GM12873 (cell line): ENCODE data around the gene BRD7.
A peak's percentile ranks its signal among the peaks of the same experiment; 100 is the strongest.

Experiments
- TF ChIP-seq, protein P1 (sequence below): IDR thresholded peaks from 2 replicates; pipeline ENCODE4 v1.5.1; 2012; ENCODE audit warnings: low read depth, mild to moderate bottlenecking, moderate library complexity, low read length, control low read depth; ENCODE audit not compliant: insufficient read depth; ENCODE audit errors: missing control alignments

Gene BRD7

DNA sequence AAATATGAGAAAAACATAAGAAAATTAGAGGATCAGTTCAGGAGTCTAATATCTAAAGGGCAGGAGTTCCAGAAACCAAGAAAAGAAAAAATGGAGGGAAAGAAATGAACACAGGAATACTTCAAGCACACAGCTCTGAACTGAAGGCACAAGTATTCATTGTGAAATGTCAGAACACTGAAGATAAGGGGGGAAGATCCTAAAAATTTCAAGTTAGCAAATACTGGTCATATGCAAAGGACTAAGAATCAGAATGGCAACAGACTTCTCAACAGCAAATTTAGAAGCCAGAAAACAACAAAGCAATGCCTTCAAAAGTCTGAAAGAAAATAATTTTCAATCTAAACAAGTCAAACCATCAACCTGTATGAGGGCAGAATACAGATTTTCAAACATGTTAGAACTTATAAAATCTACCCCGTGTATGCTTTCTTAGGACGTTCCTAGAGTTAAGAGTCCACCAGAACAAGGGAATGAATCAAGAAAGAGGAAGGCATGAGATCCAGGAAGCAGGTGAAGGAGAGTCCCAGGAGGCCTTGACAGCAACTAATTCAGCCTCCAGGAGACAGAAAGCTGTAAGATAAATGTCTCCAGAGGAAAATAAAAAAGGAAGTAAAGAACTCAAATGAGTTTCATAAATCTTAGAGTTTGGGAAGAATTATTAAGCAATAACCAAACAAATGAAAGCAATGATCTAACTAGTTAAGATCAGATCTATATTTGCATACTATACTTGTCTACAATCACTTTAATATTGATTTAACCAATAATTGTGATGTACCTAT, 2.8 kb downstream of the BRD7 start:
- TF ChIP-seq, protein P1, sequence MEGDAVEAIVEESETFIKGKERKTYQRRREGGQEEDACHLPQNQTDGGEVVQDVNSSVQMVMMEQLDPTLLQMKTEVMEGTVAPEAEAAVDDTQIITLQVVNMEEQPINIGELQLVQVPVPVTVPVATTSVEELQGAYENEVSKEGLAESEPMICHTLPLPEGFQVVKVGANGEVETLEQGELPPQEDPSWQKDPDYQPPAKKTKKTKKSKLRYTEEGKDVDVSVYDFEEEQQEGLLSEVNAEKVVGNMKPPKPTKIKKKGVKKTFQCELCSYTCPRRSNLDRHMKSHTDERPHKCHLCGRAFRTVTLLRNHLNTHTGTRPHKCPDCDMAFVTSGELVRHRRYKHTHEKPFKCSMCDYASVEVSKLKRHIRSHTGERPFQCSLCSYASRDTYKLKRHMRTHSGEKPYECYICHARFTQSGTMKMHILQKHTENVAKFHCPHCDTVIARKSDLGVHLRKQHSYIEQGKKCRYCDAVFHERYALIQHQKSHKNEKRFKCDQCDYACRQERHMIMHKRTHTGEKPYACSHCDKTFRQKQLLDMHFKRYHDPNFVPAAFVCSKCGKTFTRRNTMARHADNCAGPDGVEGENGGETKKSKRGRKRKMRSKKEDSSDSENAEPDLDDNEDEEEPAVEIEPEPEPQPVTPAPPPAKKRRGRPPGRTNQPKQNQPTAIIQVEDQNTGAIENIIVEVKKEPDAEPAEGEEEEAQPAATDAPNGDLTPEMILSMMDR: no peak

DNA sequence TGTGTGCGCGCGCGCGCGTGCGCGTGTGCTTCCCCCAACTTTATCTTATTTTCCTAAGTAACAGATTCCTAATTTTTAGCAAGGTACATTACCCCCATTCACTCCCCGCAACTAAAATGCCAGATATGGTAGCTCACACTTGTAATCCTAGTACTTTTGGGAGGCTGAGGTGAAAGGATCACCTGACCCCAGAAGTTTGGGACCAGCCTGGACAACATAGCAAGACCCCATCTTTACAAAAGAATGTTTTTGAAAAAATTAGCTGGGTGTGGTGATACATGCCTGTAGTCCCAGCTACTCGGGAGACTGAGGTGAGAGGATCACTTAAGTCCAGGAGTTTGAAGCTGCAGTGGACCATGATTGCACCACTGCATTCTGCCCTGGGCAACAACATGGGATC, 5.1 kb downstream of the BRD7 start:
- TF ChIP-seq, protein P1: no peak

DNA sequence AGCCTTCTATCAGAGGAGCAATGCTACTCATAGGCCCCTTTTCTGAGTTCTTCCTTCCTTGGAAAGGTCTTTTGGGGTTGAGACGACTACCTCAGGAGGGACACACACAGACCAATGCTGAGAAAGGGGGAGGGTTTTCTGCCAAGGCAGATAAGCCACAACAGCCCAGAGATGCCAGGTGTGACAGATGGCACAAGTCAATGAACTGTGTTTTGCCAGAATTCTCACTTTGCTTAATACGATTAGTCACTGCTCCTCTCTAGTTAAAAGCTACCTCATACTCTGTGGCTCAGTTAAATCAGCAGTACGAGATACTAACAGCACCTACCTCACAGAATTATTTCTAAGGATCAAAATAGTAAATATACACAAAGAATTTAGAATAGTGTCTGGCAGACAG, 8.0 kb downstream of the BRD7 start:
- TF ChIP-seq, protein P1: no peak

DNA sequence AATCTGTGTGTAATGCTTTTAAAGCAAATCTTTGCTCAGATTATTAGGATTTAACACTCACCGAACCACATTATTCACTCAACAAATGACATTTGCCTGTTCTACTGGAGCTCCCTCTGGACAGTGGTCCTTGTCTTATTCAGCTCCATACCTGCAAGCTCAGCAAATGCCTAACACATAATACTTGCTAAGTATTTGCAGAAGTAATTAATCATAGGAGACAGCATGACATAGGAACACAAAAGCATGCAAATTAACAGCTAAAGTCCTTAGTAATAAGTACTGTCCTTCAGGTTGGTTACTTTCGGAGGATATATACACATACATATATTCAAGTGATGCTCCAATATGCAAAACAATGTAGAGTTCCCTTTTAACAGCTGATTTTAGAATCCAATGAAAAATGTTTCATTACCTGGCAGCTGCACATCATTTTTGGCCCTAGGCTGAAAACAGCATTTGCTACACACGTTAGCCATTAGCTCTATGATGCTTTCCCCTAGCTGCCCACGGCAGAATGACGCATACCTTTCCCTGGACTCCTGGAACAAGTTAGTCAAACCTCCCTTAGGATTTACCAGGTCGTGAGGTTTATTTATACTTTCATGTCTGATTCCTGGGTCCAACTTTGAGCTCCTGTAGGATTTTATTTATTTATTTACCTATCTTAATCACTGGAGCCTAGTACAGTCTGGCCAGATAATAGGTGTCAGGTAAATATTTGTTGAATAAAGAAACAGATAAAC, 8.6 kb downstream of the BRD7 start:
- TF ChIP-seq, protein P1: no peak

DNA sequence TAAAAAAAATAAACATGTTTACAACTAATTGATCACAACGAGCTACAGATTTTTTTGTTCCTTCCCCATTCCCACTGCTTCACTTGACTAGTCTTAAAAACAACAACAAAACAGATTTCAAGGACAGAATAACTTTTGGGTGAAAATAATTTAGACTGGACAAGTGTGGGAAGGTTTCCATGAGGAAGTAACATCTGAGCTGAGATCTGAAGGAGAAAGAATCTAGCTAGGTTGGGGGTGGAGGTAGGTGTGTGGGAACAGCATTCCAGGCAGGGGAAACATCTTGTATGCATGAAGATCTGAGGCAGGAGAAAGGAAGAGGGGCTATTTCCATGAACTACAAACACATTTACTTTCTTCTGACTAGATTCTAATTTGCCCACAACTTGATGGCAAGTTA, 9.2 kb downstream of the BRD7 start:
- TF ChIP-seq, protein P1: no peak

DNA sequence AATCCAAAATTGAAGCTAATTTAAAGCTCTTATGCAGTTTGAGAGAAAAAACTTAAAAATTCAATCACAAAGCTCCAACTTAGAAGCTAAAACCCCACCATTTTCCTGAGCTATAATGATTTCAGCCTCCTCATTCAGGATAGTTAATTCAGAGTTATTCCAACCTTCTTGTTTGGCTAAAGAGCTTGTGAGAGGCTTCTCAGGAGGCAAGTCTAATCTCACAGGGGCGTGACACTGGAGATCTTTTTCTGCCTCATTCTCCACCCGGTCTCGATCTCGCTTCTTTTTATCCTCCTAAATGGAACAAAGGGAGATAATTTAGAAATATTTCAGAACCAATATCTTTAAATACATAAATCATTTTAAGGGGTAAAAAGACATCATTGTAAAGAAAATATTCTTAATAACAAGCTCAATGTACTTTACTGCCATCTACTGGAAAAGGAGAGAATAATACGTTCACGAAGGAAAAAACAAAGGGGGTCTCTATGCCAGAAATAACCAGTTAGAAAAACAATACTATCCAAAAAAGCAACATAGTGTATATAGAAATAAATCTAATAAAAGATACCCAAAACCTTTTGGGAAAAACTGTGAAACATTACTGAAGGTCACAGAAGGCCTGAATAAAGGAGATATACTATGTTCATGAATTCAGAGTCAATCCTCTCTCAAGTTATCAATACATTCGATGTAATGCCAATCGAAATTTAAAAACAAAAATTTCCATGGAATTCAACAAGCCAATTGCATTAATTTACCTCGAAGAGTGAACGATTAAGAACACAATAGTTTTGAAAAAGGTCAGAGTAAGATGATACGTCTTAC, 13.9 kb downstream of the BRD7 start:
- TF ChIP-seq, protein P1: peak; percentile 40

DNA sequence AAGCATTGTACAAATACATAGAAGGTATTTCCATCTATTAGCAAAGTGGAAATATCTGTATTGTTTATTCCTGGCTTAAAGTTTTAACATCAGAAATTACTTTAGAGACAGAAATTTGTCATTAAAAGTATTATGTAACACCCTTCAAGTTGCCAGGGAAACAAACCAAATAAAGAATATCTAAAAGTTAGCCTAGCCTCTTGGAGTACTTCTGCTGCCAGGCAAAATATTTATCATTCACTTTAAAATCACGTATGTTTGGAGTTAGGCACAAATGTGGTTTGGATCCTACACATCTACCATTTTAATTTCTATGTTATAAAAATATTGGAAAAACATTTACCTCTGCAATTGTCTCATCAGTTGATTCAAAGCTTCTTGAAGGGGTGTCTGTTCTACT, 14.7 kb downstream of the BRD7 start:
- TF ChIP-seq, protein P1: no peak
